Medulla oblongata (tissue), 1 donor: ENCODE data around the gene NHERF2.

Experiments used
- DNase-seq: peaks from one replicate; pipeline ENCODE4 v3.0.0-alpha.2; 2015; ENCODE audit errors: extremely low spot score

Gene NHERF2

DNA sequence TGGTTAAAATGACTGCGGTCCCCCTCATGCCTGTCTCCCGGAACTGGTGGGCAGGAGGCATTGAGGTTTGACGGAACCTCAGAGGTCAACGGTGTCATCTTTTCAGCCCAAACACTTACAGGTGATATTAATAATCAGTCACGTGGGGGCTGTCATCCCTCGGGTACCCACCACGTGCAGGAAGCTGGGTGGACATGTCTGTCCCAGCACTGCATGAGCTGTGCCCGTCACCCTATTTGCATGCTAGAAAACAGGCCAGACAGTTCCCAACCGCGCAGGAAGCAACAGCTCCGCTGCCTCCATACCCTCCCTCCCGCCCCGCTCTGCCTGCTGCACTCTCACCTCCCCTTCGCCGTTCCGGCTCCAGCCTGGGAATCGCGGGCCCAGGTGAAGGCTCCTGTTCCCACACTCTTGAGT, 35.6 kb upstream of the NHERF2 start:
- no peak for DNase-seq

DNA sequence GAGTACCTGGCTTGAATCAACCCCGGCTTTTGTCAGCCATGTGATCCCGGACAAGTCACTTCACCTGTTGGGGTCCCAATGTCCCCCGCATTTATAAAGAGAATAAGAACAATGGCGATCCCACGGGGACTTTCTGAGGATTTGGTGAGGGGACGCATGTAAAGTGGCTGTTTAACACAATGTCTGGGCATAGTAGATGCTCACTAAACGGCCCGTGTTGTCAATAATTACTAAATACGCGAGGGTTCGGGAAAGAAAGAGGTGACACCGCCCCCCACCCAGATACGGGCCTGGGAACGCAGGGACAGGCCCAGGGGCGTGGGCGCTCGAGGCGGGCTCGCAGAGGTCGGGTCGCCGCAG, 35.1 kb upstream of the NHERF2 start:
- DNase-seq, result no peak

DNA sequence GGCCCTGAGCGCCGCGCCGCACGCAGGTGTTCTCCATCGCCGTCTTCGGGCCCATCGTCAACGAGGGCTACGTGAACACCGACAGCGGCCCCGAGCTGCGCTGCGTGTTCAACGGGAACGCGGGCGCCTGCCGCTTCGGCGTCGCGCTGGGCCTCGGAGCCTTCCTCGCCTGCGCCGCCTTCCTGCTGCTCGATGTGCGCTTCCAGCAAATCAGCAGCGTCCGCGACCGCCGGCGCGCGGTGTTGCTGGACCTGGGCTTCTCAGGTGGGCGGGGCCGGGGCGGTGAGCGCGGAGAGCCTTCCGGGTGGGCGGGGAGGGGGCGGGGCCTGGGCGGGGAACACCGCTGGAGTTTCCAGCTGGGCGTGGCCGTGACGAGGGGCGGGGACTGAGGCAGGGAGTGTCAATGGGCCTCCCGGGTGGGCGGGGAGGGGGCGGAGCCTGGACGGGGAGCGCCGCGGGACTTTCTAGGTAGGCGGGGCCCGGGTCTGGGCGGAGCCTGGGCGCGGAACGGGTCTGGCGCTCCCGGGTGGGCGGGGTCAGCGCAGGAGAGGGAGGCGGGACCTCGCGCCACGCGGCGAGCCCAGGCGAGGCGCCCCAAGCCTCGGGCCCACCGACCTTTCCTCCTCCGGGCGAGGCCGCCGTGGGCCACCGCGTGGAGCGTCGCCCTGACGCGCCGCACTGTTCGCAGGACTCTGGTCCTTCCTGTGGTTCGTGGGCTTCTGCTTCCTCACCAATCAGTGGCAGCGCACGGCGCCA, 34.6 kb upstream of the NHERF2 start:
- DNase-seq, result peak; percentile 79

DNA sequence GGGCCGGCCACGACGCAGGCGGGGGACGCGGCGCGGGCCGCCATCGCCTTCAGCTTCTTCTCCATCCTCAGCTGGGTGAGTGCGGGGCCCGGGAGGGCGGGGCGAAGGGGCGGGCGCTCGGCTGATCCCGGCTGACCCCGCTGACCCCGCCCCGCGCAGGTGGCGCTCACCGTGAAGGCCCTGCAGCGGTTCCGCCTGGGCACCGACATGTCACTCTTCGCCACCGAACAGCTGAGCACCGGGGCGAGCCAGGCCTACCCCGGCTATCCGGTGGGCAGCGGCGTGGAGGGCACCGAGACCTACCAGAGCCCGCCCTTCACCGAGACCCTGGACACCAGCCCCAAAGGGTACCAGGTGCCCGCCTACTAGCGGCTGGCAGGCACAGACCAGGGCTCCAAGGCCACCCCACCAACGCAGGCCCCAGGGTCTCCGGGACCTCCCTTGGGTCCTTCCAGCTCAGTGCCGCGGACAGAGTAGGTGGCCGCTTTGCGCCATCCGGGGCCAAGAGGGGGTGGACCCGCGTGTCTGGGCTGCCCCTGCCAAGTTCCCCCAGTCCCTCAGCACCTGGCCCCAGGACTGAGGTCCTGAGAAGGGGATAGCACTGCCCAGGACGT, 33.9 kb upstream of the NHERF2 start:
- no peak for DNase-seq

DNA sequence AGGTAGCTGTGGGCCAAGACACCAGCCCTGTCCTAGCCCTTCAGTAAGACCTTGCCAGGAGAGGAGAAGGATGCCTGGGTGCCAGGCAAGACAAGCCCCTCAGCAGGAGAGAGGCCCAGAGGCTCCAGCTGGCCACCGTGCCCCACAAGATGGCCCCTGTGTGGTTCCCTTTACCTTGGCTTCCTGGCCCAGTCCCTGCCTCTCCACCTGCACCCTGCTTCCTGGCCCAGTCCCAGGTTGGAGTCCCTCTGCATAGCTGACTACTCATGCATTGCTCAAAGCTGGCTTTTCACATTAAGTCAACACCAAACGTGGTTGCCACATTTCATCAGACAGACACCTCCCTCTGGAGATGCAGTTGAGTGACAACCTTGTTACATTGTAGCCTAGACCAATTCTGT, 33.0 kb upstream of the NHERF2 start:
- no peak for DNase-seq

DNA sequence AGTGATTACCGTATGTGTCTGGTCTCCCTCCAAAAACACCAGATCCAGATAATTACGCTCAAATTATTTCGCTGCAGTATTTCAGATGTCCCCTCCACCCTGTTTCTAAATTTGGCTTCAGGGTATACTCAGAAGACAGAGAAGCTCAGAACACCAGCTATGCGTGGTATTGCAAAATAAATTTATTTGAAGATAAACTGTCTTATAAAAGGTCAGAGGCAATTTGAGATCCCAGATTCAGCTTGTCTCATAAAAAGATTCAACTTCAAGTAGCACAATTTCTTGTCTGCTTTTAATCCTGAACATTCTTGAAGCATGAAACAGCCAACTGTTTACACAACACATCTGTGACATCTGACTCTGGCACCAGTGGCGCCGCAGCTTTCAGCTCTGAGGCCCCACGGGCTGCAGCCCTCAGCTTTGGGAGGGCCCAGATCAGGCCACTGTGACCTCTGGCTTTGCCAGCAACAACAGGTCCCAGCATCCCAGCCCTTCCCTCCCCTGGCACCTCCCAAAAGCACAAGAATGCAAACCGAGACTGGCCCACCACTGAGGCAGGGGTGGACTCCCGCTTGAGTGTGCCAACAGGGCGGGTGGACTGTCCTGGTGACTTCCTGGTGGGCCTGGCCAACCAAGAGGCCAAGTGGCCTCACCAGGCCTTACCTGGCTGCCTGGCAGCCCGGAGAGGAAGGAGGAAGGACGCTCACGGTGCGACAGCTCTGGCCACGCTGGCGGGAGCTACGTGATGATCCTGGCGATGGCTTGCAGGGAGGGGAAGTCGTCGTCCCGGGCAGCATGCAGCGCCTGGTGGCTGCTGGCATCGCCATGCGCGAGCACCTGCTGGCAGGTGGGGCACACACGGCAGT, 29.0 kb upstream of the NHERF2 start:
- DNase-seq, result no peak

DNA sequence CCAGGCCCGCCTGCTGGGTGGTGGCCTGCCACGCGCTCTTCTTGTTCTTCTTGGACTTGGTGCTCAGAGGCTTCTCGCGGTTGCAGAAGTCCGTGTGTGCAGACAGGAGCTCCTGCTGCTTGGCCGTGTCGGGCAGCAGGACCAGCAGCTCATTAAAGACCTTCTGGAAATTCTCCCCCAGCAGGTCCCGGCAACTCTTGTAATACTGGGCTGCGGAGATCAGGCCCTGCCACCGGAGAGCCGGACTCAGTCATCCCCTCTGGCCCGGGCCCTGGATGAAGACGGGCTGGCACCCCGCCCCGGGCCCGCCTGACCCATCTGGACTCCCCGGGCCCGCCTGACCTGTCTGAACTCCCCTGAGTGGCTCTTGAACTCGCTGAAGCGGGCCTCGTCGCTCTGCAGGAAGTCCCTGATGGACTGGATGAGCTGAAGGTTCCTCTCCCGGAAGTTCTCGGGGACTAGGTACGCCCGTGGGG, 28.3 kb upstream of the NHERF2 start:
- no peak for DNase-seq

DNA sequence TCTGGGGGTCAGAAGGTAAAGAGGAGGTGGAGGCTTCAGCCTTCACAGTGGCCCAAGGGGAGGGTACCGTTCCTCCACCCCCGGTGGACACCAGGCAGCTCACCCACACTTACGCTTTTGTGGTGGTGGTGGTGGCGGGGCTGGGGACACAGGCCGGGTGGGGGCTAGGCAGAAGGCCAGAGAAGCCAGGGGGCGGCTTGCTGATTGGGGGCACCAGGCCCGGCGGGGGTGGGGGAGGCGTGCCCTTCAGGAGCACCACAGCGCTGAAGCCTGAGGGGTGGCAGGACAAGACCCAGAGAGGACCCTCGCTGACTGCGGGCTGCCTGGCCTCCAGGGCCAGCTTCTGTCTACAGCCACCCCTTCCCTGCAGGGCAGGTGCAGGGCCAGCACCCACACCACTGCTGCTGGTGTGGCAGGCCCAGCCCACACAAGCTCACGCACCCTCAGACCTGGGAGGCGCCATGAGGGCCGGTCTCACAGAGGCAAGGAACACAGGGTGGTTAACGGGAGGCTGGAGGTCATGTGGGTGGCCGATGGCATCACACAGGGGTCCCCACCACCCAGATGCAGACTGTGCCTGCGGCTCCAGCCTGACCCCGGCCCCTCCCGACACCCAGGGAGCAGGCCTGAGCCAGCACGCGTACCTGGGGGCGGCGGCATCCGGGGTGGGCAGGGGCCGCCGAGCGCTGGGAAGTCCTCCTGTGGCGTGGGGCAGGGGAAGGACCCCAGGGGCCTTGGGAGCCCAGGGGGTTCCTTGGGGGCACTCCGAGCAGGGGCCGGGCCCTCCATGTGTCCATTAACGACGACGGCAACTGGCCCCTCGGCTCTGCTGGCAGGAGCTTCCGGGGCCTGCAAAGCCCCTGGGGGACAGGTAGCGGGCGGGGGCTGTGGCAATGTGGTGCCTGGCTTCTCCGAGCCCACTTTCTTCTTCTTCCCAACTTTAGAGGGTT, 27.6 kb upstream of the NHERF2 start:
- no peak for DNase-seq

DNA sequence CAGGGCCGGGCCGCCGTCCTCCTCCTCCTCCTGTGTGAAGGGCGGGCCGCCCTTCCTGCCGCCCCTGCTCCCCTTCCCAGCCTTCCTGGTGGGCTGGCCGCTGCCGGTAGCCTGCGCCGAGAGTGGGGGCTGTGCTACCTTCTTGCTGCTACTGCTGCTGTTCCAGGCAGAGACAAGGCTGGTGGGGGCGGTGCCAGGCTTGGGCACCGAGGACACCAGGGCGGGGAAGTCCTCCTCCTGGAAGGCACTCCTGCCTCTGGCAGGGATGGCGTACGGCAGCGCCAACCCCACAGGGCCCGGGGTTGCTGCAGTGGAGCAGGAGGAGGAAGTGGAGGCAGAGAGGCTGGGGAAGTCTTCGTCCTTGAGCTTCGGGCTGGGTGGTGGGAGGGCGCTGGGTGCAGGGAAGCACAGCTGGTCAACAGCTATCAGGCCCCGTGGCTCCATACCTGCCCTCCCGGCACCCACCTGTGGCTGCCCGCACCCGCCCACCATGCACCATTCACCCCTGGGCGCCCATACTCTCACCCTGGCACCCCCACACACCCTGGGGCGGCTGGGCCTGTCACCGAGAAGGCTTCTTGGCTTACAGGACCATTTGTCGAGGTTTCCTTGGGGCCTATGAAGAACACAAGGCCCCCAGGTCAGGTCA, 26.7 kb upstream of the NHERF2 start:
- DNase-seq, result no peak

DNA sequence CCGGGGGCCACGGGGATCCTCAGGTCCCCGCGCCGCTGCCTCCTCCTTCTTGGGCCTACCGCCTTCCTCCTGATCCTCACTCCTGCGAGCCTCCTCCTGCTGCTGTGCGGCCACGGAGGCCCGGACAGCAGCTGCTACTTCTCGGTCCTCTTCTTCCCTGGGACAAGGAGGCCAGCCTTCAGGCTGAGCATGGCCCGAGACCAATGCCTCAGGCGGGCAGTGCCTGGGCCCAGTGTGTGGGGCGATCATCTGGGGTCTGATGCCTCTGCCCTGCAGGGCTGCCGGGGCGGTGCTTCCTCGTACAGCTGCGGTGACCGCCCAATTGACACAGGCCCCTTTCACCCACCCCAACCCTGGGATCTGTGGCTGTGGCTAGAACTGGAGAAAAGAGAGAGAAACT, 25.7 kb upstream of the NHERF2 start:
- no peak for DNase-seq

DNA sequence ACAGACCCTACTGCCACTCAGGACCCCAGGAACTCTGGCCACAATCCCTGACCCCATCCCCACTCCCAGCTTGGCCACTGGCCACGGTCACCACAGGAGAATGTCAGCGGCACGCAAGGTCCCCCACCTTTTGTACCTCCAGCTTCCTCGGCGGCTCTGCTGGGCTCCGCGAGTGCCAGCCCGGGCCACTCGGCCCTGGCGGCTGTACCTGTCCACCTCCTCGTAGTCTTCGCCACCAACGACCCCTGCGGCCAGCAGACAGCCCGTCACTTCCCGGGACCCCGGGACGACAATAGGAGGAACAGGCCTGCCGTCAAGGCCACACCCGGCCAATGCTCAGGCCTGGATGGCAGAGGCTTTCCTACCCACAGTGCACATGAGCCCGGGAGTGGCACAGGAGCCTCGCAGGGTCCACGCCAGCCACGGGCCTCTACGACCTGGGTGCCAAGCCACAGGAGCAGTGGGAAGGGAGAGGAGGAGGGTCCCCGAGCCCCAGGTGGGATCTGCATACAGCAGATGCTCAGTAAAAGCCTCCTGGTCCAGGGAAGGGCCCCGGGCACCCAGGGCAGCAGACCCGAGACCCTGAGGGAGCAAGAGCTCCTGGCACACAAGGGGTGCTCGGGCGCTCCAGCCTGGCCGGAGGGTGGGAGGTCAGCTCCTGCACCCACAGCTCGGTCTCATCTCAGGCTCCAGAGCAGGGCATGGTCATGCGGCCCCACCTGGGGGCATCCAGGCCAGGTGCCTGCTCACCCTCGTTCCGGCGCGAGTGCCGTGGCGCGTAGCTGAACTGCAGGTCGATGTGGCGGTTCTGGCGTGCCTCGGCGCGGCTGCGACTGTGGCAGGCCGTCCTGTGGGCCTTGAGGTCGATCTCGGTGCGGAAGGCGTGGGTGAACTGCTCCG, 25.0 kb upstream of the NHERF2 start:
- no peak for DNase-seq

DNA sequence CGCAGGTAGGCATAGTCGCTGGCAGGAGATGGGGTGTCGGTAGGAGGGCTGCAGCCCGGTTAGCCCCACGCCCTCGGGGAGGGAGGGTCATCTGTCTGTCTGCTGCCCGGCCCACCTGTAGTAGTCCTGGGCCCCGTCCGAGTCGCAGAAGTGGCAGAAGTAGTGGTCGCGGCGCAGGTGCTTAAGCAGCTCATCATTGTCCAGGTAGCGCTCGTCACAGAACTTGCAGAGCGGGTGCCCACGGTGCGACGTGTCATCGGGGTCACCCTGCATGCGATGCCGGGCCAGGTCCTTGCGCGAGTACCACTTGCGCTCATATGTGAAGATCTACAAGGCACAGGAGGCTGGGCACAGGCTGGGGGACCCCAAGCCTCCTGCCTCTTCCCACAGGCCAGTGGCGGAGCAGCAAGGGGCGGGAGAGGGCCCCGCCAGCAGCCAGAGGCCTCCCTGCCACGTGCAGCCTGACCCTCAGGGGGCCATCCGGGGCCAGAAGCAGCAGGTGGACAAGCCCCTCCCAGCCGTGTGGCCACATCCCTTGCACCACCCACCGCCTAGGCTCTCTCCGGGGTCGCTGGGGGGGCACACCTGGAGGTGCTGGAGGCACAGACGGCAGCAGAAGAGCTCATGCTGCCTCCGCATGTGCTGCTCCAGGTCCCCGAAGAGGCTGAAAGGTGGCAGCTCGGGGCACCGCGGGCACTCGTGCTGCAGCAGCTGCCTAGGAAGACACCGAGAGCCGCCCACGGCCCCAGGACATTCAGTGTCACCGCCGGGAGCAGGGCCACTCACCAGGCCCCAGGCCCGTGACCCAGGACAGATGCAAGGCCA, 24.1 kb upstream of the NHERF2 start:
- no peak for DNase-seq

DNA sequence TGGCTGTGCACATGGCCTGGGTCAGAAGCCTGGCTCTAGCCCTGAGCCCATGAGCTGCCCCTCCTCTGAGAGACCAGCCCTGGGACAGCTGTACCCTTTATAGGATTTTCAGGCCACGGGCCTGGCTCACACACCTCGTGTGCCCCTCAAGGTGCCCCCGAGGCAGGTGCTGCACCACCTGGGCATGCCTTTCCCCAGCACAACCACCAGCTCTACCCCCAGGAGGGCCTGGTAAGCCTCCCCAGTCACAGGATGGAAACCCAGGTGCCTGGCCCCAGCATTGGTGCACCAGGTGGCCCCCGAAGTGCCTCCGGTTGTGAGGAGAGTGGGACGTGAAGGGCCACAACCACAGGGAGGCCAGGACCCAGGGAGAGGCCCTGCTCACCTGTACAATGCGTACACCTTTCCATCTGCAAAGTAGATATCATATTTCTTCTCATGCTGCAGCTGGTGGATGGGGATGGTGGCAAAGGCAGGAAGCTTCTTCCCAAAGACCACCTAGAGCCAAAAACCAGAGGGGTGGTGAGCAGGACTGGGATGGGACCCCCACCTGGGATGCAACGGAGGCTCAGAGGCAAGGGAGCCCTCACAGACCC, 23.4 kb upstream of the NHERF2 start:
- no peak for DNase-seq

DNA sequence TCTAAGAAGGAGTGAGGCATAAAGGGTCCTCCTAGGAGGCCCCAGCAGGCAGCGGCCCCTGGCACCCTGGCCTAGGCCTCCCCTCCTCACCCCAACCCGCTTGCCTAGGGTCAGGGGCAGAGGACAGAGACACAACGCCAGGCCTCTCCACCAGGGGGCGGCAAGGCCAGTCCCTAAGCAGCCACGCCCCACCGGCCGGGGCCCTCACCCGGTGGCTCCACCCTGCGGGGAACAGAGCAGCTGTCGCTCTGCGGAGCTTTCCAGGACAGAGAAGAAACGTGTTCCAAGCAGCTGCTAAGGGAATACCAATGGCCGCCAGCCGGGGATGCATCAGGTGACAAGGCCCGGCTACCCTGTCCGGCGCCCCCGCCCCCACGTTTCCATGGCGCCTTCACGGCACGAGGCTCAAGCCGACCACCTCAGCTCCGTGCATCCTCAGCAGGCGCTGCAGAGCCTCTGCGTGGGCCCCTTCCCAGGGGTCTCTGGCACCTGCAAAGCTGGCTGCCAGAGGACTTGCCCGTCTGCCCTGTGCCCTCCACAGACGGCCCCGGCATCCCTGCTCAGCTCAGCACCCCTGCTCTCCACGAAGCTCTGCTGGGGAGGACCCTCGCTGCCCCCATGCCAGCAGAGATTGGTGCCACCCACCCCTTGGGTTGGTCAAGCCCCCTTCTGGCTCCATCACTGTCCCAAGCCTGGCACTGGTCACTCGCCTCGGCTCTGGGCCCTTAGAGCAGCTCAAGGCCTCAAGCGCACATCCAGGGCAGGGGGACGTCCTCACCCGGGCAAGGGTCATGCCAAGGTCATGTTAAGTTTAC, 22.7 kb upstream of the NHERF2 start:
- peak; percentile 82 for DNase-seq

DNA sequence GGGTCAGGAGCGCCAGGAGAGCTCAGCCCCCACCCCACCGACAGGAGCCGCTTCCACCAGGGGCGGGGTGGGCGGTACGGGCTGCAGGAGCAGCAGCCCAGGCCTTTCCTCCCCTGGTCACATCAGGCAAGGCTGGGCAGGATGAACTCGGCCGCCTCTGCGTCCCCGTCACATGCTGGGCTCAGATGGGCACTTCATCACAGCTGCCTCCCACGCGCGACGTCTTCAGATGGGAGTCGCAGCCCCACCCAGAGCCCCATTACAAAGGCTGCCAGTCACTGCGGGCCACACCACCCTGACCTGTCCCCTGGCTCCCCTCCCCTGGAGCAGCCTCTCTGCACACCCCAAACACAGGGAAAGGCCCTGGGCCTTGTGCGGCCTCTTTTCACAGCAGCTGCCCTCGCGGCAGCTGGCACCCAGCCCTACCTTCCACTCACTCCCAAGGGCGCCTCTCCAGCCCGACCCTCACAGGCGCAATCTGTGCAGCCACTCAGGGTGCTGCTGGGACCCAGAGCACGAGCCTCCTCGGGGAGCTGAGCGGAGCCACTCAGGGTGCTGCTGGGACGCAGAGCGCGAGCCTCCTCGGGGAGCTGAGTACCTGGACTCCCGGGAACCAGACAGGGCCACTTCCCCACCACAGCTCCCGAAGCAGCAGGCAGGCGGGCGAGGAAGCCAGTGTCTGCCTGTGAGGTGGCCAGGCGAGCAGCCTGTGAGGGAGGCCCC, 21.7 kb upstream of the NHERF2 start:
- DNase-seq, result no peak

DNA sequence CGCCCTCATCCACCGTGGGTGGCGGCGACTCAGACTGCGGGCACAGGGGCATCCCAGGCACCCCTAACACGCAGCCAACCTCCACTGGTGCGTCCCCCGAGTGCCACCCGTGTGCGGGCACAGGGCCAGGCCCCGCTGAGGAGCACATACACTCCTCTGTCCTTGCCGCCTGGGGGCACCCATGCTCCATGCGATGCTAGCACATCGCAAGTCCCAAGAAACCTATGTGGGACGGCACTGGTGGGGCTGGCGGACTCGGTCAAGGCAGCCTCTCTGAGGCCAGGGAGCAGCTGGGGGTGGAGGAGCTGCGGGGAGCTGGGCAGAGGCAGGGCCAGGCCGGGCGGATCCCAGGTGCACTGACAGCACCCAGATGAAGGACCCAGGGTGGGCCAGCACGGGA, 21.1 kb upstream of the NHERF2 start:
- DNase-seq, result no peak

DNA sequence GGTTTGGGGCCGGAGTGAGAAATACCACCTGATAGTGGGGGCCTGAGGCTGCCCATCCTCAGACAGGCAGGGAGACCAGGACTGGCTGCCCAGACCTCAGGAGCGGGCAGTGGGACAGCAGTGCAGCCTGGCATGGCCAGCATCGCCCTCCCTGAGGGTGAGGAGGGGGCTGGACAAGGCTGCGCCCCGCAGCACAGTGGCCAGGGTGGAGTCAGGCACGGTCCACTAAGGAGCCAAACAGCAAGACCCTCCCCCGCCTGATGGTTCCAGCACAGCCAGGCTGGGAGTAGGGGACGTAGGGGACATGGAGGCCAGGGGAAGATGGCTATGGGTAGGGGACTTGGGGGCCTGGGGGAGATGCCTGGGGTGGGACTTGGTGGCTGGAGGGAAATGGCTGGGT, 20.4 kb upstream of the NHERF2 start:
- no peak for DNase-seq
